HEK293 (cell line): ENCODE data around the gene PSMA7.

ENCODE experiments used
- CTCF ChIA-PET: fragments of 350-600 bp; formaldehyde crosslinking; extraction: SDS; loops from one replicate; lab custom pipeline; 2021; ENCODE audit warnings: antibody characterized with exemption; lab: Yijun Ruan, JAX
- POLR2A ChIA-PET: fragments of 300-600 bp; formaldehyde crosslinking; extraction: SDS; loops from one replicate; lab custom pipeline; 2020; ENCODE audit warnings: antibody characterized with exemption, inconsistent platforms; lab: Yijun Ruan, JAX
- H3K27ac ChIP-seq: fragments of 200-500 bp; sonication (Bioruptor generic); 2 replicates; pipeline ENCODE4 v1.5.1; 2014; ENCODE audit warnings: low read depth, low read length, control low read depth, inconsistent platforms; ENCODE audit errors: extremely low read depth
- H3K36me3 ChIP-seq, 2 experiments: fragments of 200-500 bp in 1 of 2; sonication (Bioruptor generic) in 1 of 2; 1 replicate in 1 of 2; 2 replicates in 1 of 2; pipeline ENCODE4 v1.5.1; 2014 to 2017; ENCODE audit warnings: inconsistent platforms in 2 of 2, low read length in 2 of 2; ENCODE audit not compliant: control insufficient read depth in 2 of 2, insufficient read depth in 1 of 2
- H3K4me1 ChIP-seq: fragments of 200-500 bp; sonication (Bioruptor generic); 2 replicates; pipeline ENCODE4 v1.5.1; 2014; ENCODE audit warnings: mild to moderate bottlenecking, low read length, inconsistent platforms; ENCODE audit not compliant: control insufficient read depth, insufficient read depth
- H3K4me3 ChIP-seq: 2 replicates; pipeline ENCODE4 v1.5.1; 2011; ENCODE audit warnings: low read depth, mild to moderate bottlenecking, control low read depth, low read length, moderate library complexity
- H3K9me3 ChIP-seq: fragments of 200-500 bp; sonication (Bioruptor generic); 2 replicates; pipeline ENCODE4 v1.5.1; 2014; ENCODE audit warnings: low read depth, low read length, inconsistent platforms; ENCODE audit not compliant: control insufficient read depth, insufficient read depth
- GFI1B ChIP-seq: fragments of 450-650 bp; formaldehyde crosslinking; IDR thresholded peaks from 2 replicates; pipeline ENCODE4 v1.5.1; 2016; ENCODE audit warnings: missing biosample characterization, missing genetic modification characterization
- GLI2 ChIP-seq: fragments of 450-650 bp; formaldehyde crosslinking; IDR thresholded peaks from 2 replicates; pipeline ENCODE4; 2017; ENCODE audit warnings: missing biosample characterization, missing genetic modification characterization, low read depth, borderline replicate concordance
- GLI4 ChIP-seq: fragments of 450-650 bp; formaldehyde crosslinking; IDR thresholded peaks from 2 replicates; pipeline ENCODE4 v1.5.1; 2016; ENCODE audit warnings: missing biosample characterization, missing genetic modification characterization
- KLF10 ChIP-seq: fragments of 450-650 bp; IDR thresholded peaks from 2 replicates; pipeline ENCODE4 v1.5.1; 2018; ENCODE audit warnings: missing biosample characterization, mild to moderate bottlenecking, missing genetic modification characterization
- KLF8 ChIP-seq: fragments of 450-650 bp; formaldehyde crosslinking; IDR thresholded peaks from 2 replicates; pipeline ENCODE4 v1.5.1; 2016; ENCODE audit warnings: missing biosample characterization, missing genetic modification characterization
- MYNN ChIP-seq: fragments of 450-650 bp; formaldehyde crosslinking; IDR thresholded peaks from 2 replicates; pipeline ENCODE4 v1.5.1; 2016; ENCODE audit warnings: missing biosample characterization, missing genetic modification characterization, borderline replicate concordance
- OVOL3 ChIP-seq: fragments of 450-650 bp; formaldehyde crosslinking; IDR thresholded peaks from 2 replicates; pipeline ENCODE4 v1.5.1; 2016; ENCODE audit warnings: missing biosample characterization, missing genetic modification characterization
- REPIN1 ChIP-seq: fragments of 450-650 bp; formaldehyde crosslinking; IDR thresholded peaks from 2 replicates; pipeline ENCODE4 v1.5.1; 2017; ENCODE audit warnings: missing biosample characterization, missing genetic modification characterization, low read depth
- SP3 ChIP-seq: fragments of 450-650 bp; formaldehyde crosslinking; IDR thresholded peaks from 2 replicates; pipeline ENCODE4 v1.5.1; 2016; ENCODE audit warnings: missing biosample characterization, missing genetic modification characterization
- SP7 ChIP-seq: fragments of 450-650 bp; formaldehyde crosslinking; IDR thresholded peaks from 2 replicates; pipeline ENCODE4 v1.5.1; 2016; ENCODE audit warnings: missing biosample characterization, missing genetic modification characterization
- TRIM28 ChIP-seq: IDR thresholded peaks from 2 replicates; pipeline ENCODE4 v1.6.1; 2011; ENCODE audit warnings: low read length, control low read depth, borderline replicate concordance
- ZBTB17 ChIP-seq: fragments of 450-650 bp; formaldehyde crosslinking; IDR thresholded peaks from 2 replicates; pipeline ENCODE4 v1.5.1; 2016; ENCODE audit warnings: missing biosample characterization, missing genetic modification characterization
- ZEB2 ChIP-seq: fragments of 450-650 bp; formaldehyde crosslinking; IDR thresholded peaks from 2 replicates; pipeline ENCODE4 v1.5.1; 2016; ENCODE audit warnings: missing biosample characterization, missing genetic modification characterization
- ZFHX2 ChIP-seq: fragments of 450-650 bp; formaldehyde crosslinking; conservative IDR thresholded peaks from 2 replicates; pipeline ENCODE4 v1.5.1; 2016; ENCODE audit warnings: missing biosample characterization, missing genetic modification characterization
- ZFP37 ChIP-seq: fragments of 450-650 bp; formaldehyde crosslinking; IDR thresholded peaks from 2 replicates; pipeline ENCODE4 v1.5.1; 2016; ENCODE audit warnings: missing biosample characterization, missing genetic modification characterization
- ZNF10 ChIP-seq: fragments of 450-650 bp; formaldehyde crosslinking; IDR thresholded peaks from 2 replicates; pipeline ENCODE4 v1.5.1; 2017; ENCODE audit warnings: missing biosample characterization, missing genetic modification characterization
- ZNF114 ChIP-seq: fragments of 450-650 bp; formaldehyde crosslinking; IDR thresholded peaks from 2 replicates; pipeline ENCODE4 v1.5.0; 2017; ENCODE audit warnings: missing biosample characterization, missing genetic modification characterization
- ZNF133 ChIP-seq: fragments of 450-650 bp; formaldehyde crosslinking; IDR thresholded peaks from 2 replicates; pipeline ENCODE4 v1.5.1; 2016; ENCODE audit warnings: missing biosample characterization, missing genetic modification characterization
- ZNF169 ChIP-seq: fragments of 450-650 bp; formaldehyde crosslinking; IDR thresholded peaks from 2 replicates; pipeline ENCODE4 v1.5.1; 2016; ENCODE audit warnings: missing biosample characterization, missing genetic modification characterization
- ZNF239 ChIP-seq: fragments of 450-650 bp; formaldehyde crosslinking; IDR thresholded peaks from 2 replicates; pipeline ENCODE4 v1.5.1; 2016; ENCODE audit warnings: missing biosample characterization, missing genetic modification characterization
- ZNF248 ChIP-seq: fragments of 450-650 bp; formaldehyde crosslinking; IDR thresholded peaks from 2 replicates; pipeline ENCODE4 v1.5.1; 2017; ENCODE audit warnings: missing biosample characterization, missing genetic modification characterization
- ZNF266 ChIP-seq: fragments of 450-650 bp; formaldehyde crosslinking; IDR thresholded peaks from 2 replicates; pipeline ENCODE4 v1.5.1; 2016; ENCODE audit warnings: missing biosample characterization, missing genetic modification characterization, low read depth
- ZNF335 ChIP-seq: fragments of 450-650 bp; formaldehyde crosslinking; conservative IDR thresholded peaks from 2 replicates; pipeline ENCODE4 v1.5.1; 2016; ENCODE audit warnings: missing biosample characterization, missing genetic modification characterization
- ZNF366 ChIP-seq: fragments of 450-650 bp; formaldehyde crosslinking; conservative IDR thresholded peaks from 2 replicates; pipeline ENCODE4 v1.5.1; 2016; ENCODE audit warnings: missing biosample characterization, missing genetic modification characterization
- ZNF404 ChIP-seq: fragments of 450-650 bp; formaldehyde crosslinking; IDR thresholded peaks from 2 replicates; pipeline ENCODE4 v1.5.1; 2017; ENCODE audit warnings: missing biosample characterization, missing genetic modification characterization
- ZNF501 ChIP-seq: fragments of 450-650 bp; formaldehyde crosslinking; IDR thresholded peaks from 2 replicates; pipeline ENCODE4 v1.5.1; 2016; ENCODE audit warnings: missing biosample characterization, missing genetic modification characterization
- ZNF521 ChIP-seq: fragments of 450-650 bp; formaldehyde crosslinking; IDR thresholded peaks from 2 replicates; pipeline ENCODE4 v1.5.1; 2017; ENCODE audit warnings: missing biosample characterization, mild to moderate bottlenecking, missing genetic modification characterization
- ZNF558 ChIP-seq: fragments of 450-650 bp; formaldehyde crosslinking; IDR thresholded peaks from 2 replicates; pipeline ENCODE4 v1.5.1; 2016; ENCODE audit warnings: missing biosample characterization, missing genetic modification characterization
- ZNF658 ChIP-seq: fragments of 450-650 bp; formaldehyde crosslinking; IDR thresholded peaks from 2 replicates; pipeline ENCODE4; 2016; ENCODE audit warnings: missing biosample characterization, missing genetic modification characterization
- ZNF660 ChIP-seq: fragments of 450-650 bp; IDR thresholded peaks from 2 replicates; pipeline ENCODE4 v1.5.1; 2018; ENCODE audit warnings: missing biosample characterization, mild to moderate bottlenecking, missing genetic modification characterization
- TF ChIP-seq, protein P1 (sequence below): fragments of 450-650 bp; formaldehyde crosslinking; IDR thresholded peaks from 2 replicates; pipeline ENCODE4 v1.5.1; 2016; ENCODE audit warnings: missing biosample characterization, missing genetic modification characterization
- TF ChIP-seq, protein P2 (sequence below): IDR thresholded peaks from 2 replicates; pipeline ENCODE4 v1.6.1; 2011; ENCODE audit warnings: mild to moderate bottlenecking, low read depth, low read length, borderline replicate concordance
- TF ChIP-seq, protein P3 (sequence below): fragments of 450-650 bp; formaldehyde crosslinking; IDR thresholded peaks from 2 replicates; pipeline ENCODE4 v1.5.1; 2016; ENCODE audit warnings: missing biosample characterization, missing genetic modification characterization
- TF ChIP-seq, protein P4 (sequence below): fragments of 450-650 bp; formaldehyde crosslinking; IDR thresholded peaks from 2 replicates; pipeline ENCODE4; 2016; ENCODE audit warnings: missing biosample characterization, missing genetic modification characterization

Gene PSMA7

DNA sequence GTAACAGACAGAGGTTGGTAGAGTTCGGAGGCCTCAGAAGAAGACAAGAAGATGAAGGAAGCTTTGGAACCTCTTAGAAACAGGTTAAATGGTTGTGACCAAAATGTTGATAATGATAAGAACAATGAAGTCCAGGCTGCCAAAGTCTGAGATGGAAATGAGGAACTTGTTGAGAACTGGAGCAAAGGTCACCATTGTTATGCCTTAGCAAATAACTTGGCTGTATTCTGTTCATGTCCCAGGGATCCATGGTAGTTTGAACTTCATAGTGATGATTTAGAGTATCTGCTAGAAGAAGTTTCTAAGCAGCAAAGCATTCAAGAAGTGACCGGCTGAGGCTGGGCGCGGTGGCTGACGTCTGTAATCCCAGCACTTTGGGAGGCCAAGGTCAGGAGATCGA, 32.0 kb downstream of the PSMA7 start:
- Histone ChIP-seq H3K4me1 (no peaks in the 10 kb centered on the region), H3K9me3 (no peaks in the 10 kb centered on the region), H3K27ac (no peak overlapping the region), H3K4me3 (no peak overlapping the region), H3K36me3 (no peaks in the 10 kb centered on the region)
- CTCF ChIA-PET, result interaction anchor here (1.1 kb wide), 1 partner anchor 24 kb away, joined by 4 read pairs; no protein-coding TSS in a partner anchor
- TF ChIP-seq ZNF501 (tag by site-specific recombination), result no peak
- TF ChIP-seq ZNF169, result no peak
- no peak for TF ChIP-seq ZNF114
- TF ChIP-seq GFI1B, result no peak
- no peak for TF ChIP-seq MYNN (tag by site-specific recombination)
- no peak for TF ChIP-seq ZFP37 (tag by site-specific recombination)
- TF ChIP-seq ZNF521 (tag by site-specific recombination), result no peak
- TF ChIP-seq OVOL3 (tag by site-specific recombination), result no peak
- TF ChIP-seq TRIM28, result no peak
- TF ChIP-seq ZNF10 (tag by site-specific recombination), result no peak
- no peak for TF ChIP-seq GLI2 (tag by site-specific recombination)
- TF ChIP-seq, protein P1, sequence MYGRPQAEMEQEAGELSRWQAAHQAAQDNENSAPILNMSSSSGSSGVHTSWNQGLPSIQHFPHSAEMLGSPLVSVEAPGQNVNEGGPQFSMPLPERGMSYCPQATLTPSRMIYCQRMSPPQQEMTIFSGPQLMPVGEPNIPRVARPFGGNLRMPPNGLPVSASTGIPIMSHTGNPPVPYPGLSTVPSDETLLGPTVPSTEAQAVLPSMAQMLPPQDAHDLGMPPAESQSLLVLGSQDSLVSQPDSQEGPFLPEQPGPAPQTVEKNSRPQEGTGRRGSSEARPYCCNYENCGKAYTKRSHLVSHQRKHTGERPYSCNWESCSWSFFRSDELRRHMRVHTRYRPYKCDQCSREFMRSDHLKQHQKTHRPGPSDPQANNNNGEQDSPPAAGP (tag by site-specific recombination), result no peak
- TF ChIP-seq SP3 (tag by site-specific recombination), result no peak
- no peak for TF ChIP-seq SP7
- TF ChIP-seq ZNF658 (tag by site-specific recombination), result no peak
- no peak for TF ChIP-seq KLF8 (tag by site-specific recombination)
- TF ChIP-seq ZNF239, result no peak
- POLR2A ChIA-PET, result no interaction called here

DNA sequence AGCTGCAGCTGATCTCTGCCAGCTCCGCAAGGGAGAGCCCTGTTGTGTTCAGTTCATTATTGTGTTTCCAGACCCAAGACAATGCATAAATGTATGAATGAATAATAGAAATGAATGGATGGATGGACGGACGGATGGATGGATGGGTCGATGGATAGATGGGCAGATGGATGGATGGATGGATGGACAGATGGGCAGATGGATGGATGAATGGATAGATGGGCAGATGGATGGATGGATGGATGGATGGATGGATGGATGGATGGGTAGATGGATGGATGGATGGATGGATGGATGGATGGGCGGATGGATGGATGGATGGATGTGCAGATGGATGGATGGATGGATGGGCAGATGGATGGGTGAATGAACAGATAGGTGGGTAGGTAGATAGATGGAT, 37.6 kb downstream of the PSMA7 start:
- POLR2A ChIA-PET, result interaction anchor here (0.5 to 1.8 kb wide), 2 partner anchors 11 to 16 kb away, joined by 3 to 7 read pairs; no protein-coding TSS in a partner anchor
- CTCF ChIA-PET, result no interaction called here

DNA sequence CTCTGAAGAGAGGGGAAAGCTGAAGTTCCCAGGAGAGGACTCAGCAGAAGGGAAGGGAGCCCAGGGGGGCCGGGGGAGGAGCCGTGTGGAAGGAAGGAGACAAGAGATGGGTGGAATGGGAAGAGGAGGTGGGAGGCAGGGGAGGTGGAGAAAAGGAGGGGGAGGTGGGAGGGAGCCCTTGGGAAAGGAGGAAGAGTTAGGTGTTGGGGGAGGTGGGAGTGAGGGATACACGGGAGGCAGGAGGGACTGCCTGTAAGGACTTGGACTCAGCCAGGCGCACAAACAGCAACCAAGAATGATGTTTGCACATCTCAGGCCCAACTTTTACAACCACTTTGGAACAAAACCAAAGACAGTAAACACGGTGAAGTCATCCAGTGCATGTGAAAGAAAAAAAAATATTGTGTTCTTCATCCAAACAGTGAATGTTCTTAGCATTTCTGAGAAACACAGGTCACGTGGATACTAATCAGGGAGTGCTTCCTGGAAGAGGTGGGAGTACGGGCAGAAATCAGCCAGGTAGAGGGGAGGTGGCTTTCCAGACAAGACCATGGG, 38.3 kb downstream of the PSMA7 start:
- CTCF ChIA-PET, result no interaction called here
- Histone ChIP-seq H3K27ac (no peak overlapping the region), H3K9me3 (no peaks in the 10 kb centered on the region), H3K4me1 (no peaks in the 10 kb centered on the region), H3K36me3 (no peaks in the 10 kb centered on the region), H3K4me3 (no peak overlapping the region)
- POLR2A ChIA-PET, result interaction anchor here (0.5 to 0.7 kb wide), 2 partner anchors 11 to 209 kb away, joined by 3 to 4 read pairs; no protein-coding TSS in a partner anchor
- no peak for TF ChIP-seq ZNF404 (tag by site-specific recombination)
- no peak for TF ChIP-seq ZNF501 (tag by site-specific recombination)
- TF ChIP-seq, protein P2, sequence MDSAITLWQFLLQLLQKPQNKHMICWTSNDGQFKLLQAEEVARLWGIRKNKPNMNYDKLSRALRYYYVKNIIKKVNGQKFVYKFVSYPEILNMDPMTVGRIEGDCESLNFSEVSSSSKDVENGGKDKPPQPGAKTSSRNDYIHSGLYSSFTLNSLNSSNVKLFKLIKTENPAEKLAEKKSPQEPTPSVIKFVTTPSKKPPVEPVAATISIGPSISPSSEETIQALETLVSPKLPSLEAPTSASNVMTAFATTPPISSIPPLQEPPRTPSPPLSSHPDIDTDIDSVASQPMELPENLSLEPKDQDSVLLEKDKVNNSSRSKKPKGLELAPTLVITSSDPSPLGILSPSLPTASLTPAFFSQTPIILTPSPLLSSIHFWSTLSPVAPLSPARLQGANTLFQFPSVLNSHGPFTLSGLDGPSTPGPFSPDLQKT, result no peak
- TF ChIP-seq ZNF335, result peak; percentile 77
- TF ChIP-seq ZNF10 (tag by site-specific recombination), result peak; percentile 77; the same call in 1 of the 2 replicates
- TF ChIP-seq ZNF133 (tag by site-specific recombination), result no peak
- peak; percentile 61 for TF ChIP-seq ZFHX2 (tag by site-specific recombination)
- TF ChIP-seq, protein P3, sequence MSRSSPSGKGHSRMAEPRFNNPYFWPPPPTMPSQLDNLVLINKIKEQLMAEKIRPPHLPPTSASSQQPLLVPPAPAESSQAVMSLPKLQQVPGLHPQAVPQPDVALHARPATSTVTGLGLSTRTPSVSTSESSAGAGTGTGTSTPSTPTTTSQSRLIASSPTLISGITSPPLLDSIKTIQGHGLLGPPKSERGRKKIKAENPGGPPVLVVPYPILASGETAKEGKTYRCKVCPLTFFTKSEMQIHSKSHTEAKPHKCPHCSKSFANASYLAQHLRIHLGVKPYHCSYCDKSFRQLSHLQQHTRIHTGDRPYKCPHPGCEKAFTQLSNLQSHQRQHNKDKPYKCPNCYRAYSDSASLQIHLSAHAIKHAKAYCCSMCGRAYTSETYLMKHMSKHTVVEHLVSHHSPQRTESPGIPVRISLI, result peak; percentile 62
- no peak for TF ChIP-seq ZNF114
- no peak for TF ChIP-seq KLF10 (tag by site-specific recombination)
- TF ChIP-seq ZNF248, result no peak

More for the DNA sequence above, 37.6 kb downstream of the PSMA7 start:
- H3K4me1 ChIP-seq, result no peaks in the 10 kb centered on the region
- H3K36me3 ChIP-seq, result no peaks in the 10 kb centered on the region
- TF ChIP-seq ZEB2 (tag by site-specific recombination) (no peak), REPIN1 (tag by site-specific recombination) (no peak), ZNF366 (peak; percentile 97), OVOL3 (tag by site-specific recombination) (no peak), ZNF266 (tag by site-specific recombination) (no peak), ZBTB17 (tag by site-specific recombination) (peak; percentile 87), GLI4 (tag by site-specific recombination) (no peak), ZNF660 (tag by site-specific recombination) (no peak), ZNF558 (tag by site-specific recombination) (no peak)
- TF ChIP-seq, protein P4, sequence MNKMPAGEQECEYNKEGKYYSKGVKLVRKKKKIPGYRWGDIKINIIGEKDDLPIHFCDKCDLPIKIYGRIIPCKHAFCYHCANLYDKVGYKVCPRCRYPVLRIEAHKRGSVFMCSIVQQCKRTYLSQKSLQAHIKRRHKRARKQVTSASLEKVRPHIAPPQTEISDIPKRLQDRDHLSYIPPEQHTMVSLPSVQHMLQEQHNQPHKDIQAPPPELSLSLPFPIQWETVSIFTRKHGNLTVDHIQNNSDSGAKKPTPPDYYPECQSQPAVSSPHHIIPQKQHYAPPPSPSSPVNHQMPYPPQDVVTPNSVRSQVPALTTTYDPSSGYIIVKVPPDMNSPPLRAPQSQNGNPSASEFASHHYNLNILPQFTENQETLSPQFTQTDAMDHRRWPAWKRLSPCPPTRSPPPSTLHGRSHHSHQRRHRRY (tag by site-specific recombination), result no peak
- no peak overlapping the region for H3K27ac ChIP-seq
- H3K4me3 ChIP-seq, result no peak overlapping the region
- no peaks in the 10 kb centered on the region for H3K9me3 ChIP-seq
